Mucosa of rectum (tissue), 2 donors: ENCODE measurements around the gene TMPRSS6.

ENCODE experiments used
- H3K27ac ChIP-seq, 2 donors: one replicate each; pipeline ENCODE4 v1.7.0; 2013; ENCODE audit warnings: inconsistent platforms in 2 of 2, low read depth in 2 of 2, low read length in 2 of 2
- H3K27me3 ChIP-seq, 2 donors: one replicate each; pipeline ENCODE4 v1.7.0; 2013; ENCODE audit warnings: low read length in 2 of 2; ENCODE audit not compliant: control insufficient read depth in 2 of 2, insufficient read depth in 2 of 2
- H3K36me3 ChIP-seq, 2 donors: one replicate each; pipeline ENCODE4 v1.7.0; 2013; ENCODE audit warnings: low read length in 2 of 2; ENCODE audit not compliant: control insufficient read depth in 2 of 2, insufficient read depth in 2 of 2
- H3K4me1 ChIP-seq, 2 donors: one replicate each; pipeline ENCODE4 v1.7.0; 2013; ENCODE audit warnings: low read length in 2 of 2, mild to moderate bottlenecking in 1 of 2; ENCODE audit not compliant: control insufficient read depth in 2 of 2, insufficient read depth in 2 of 2
- H3K4me3 ChIP-seq, 2 donors: one replicate each; pipeline ENCODE4 v1.7.0; 2013; ENCODE audit warnings: low read length in 2 of 2
- H3K9ac ChIP-seq, 2 donors: one replicate each; pipeline ENCODE4 v1.7.0; 2013; ENCODE audit warnings: low read length in 2 of 2, low read depth in 1 of 2, mild to moderate bottlenecking in 1 of 2
- H3K9me3 ChIP-seq, 2 donors: one replicate each; pipeline ENCODE4 v1.7.0; 2013; ENCODE audit warnings: low read length in 2 of 2; ENCODE audit not compliant: control insufficient read depth in 2 of 2
- donor health status: healthy.
- donor health status: Normal muscosa, but diverticular disease.

TMPRSS6 gene

GRCh38 chr22:37103656-37104452 lies 5.7 kb downstream of the TMPRSS6 start:
- Histone ChIP-seq H3K9ac (no peak overlapping the region), H3K4me3 (no peak overlapping the region), H3K4me1 (peaks cover 10 to 29% of the 10 kb centered on the region in 2 donors), H3K9me3 (no peaks in the 10 kb centered on the region), H3K27me3 (peaks cover 0 to 2% of the 10 kb centered on the region in 2 donors), H3K27ac (no peak overlapping the region), H3K36me3 (no peaks in the 10 kb centered on the region)

- Histone ChIP-seq H3K9ac (no peak overlapping the region), H3K27ac (no peak overlapping the region), H3K4me1 (peaks cover 10 to 28% of the 10 kb centered on the region in 2 donors), H3K36me3 (no peaks in the 10 kb centered on the region), H3K9me3 (no peaks in the 10 kb centered on the region), H3K4me3 (no peak overlapping the region), H3K27me3 (peaks cover 0 to 2% of the 10 kb centered on the region in 2 donors)
Measured at GRCh38 chr22:37103151-37103550, 6.4 kb downstream of the TMPRSS6 start.

- peaks cover 10 to 19% of the 10 kb centered on the region in 2 donors for H3K4me1 ChIP-seq
- no peaks in the 10 kb centered on the region for H3K9me3 ChIP-seq
- H3K9ac ChIP-seq = peak overlapping the region in 1 of 2 donors; percentile 51
- H3K27me3 ChIP-seq = peaks cover 2% of the 10 kb centered on the region in 2 donors
- H3K36me3 ChIP-seq = no peaks in the 10 kb centered on the region
- H3K4me3 ChIP-seq = no peak overlapping the region
- peak overlapping the region in 1 of 2 donors; percentile 77 for H3K27ac ChIP-seq
Measured at GRCh38 chr22:37101311-37102066, 8.0 kb downstream of the TMPRSS6 start.

- H3K9ac ChIP-seq = peak overlapping the region in 1 of 2 donors; percentile 51
- H3K9me3 ChIP-seq = no peaks in the 10 kb centered on the region
- peak overlapping the region in 1 of 2 donors; percentile 33 for H3K4me3 ChIP-seq
- H3K27ac ChIP-seq = peak overlapping the region; percentile 43 to 77
- peaks cover 10 to 19% of the 10 kb centered on the region in 2 donors for H3K4me1 ChIP-seq
- peaks cover 5 to 6% of the 10 kb centered on the region in 2 donors for H3K27me3 ChIP-seq
- no peaks in the 10 kb centered on the region for H3K36me3 ChIP-seq
Measured at GRCh38 chr22:37100589-37101127, 8.9 kb downstream of the TMPRSS6 start.

GRCh38 chr22:37098976-37099591 lies 10.4 kb downstream of the TMPRSS6 start:
- Histone ChIP-seq H3K4me1 (peaks cover 10 to 19% of the 10 kb centered on the region in 2 donors), H3K27me3 (peaks cover 5 to 12% of the 10 kb centered on the region in 2 donors), H3K36me3 (no peaks in the 10 kb centered on the region), H3K9me3 (no peaks in the 10 kb centered on the region), H3K27ac (no peak overlapping the region), H3K4me3 (no peak overlapping the region), H3K9ac (no peak overlapping the region)

GRCh38 chr22:37097346-37097745 lies 12.2 kb downstream of the TMPRSS6 start:
- Histone ChIP-seq H3K27me3 (peaks cover 5 to 12% of the 10 kb centered on the region in 2 donors), H3K9ac (no peak overlapping the region), H3K27ac (no peak overlapping the region), H3K9me3 (no peaks in the 10 kb centered on the region), H3K4me1 (peaks cover 10 to 19% of the 10 kb centered on the region in 2 donors), H3K36me3 (no peaks in the 10 kb centered on the region), H3K4me3 (no peak overlapping the region)

GRCh38 chr22:37095113-37095512 lies 14.4 kb downstream of the TMPRSS6 start:
- H3K27ac ChIP-seq = no peak overlapping the region
- H3K9me3 ChIP-seq = no peaks in the 10 kb centered on the region
- H3K36me3 ChIP-seq = no peaks in the 10 kb centered on the region
- H3K4me1 ChIP-seq = peaks cover 3% of the 10 kb centered on the region in 2 donors
- no peak overlapping the region for H3K9ac ChIP-seq
- H3K4me3 ChIP-seq = no peak overlapping the region
- H3K27me3 ChIP-seq = peaks cover 5 to 12% of the 10 kb centered on the region in 2 donors

- Histone ChIP-seq H3K4me1 (no peaks in the 10 kb centered on the region), H3K9me3 (no peaks in the 10 kb centered on the region), H3K36me3 (no peaks in the 10 kb centered on the region), H3K27me3 (peaks cover 5 to 12% of the 10 kb centered on the region in 2 donors), H3K9ac (no peak overlapping the region), H3K27ac (no peak overlapping the region), H3K4me3 (no peak overlapping the region)
Measured at GRCh38 chr22:37094239-37094638, 15.3 kb downstream of the TMPRSS6 start.

GRCh38 chr22:37092997-37093396 lies 16.5 kb downstream of the TMPRSS6 start:
- Histone ChIP-seq H3K27me3 (peaks cover 5 to 12% of the 10 kb centered on the region in 2 donors), H3K27ac (no peak overlapping the region), H3K9me3 (no peaks in the 10 kb centered on the region), H3K36me3 (no peaks in the 10 kb centered on the region), H3K9ac (no peak overlapping the region), H3K4me3 (no peak overlapping the region), H3K4me1 (no peaks in the 10 kb centered on the region)
